ENCODE measurements around the gene TMEM126B.
"Not testable (repeated sequence)": the region's sequence is repeated elsewhere in the genome, so short reads cannot be mapped to it uniquely, and the experiment has no call there.

The TMEM126B gene

DNA sequence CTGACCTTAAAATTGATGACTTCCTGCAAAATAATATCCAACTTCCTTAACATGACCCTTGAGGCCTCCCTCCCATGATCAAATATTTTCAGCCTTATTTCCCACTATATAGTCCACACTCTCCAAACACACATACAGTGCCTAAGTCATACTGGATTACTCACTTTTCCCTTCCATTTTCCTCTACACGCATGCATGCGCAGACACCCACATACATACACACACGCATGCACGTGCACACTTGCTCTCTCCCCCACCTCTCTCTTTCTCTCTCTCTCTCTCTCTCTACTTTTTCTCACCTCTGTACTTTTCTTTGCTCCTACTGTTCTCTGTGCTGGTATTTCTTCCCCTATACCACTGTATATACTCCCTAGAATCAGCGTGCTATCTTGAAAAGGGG lies 29.3 kb upstream of the TMEM126B start:
- TF ChIP-seq, protein P1, sequence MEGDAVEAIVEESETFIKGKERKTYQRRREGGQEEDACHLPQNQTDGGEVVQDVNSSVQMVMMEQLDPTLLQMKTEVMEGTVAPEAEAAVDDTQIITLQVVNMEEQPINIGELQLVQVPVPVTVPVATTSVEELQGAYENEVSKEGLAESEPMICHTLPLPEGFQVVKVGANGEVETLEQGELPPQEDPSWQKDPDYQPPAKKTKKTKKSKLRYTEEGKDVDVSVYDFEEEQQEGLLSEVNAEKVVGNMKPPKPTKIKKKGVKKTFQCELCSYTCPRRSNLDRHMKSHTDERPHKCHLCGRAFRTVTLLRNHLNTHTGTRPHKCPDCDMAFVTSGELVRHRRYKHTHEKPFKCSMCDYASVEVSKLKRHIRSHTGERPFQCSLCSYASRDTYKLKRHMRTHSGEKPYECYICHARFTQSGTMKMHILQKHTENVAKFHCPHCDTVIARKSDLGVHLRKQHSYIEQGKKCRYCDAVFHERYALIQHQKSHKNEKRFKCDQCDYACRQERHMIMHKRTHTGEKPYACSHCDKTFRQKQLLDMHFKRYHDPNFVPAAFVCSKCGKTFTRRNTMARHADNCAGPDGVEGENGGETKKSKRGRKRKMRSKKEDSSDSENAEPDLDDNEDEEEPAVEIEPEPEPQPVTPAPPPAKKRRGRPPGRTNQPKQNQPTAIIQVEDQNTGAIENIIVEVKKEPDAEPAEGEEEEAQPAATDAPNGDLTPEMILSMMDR (IDR thresholded peaks at IDR 0.05; ENCODE audit: low read depth, low read length, missing control alignments) = no peak
- DNase-seq (ENCODE audit: low read depth) = no peak
- H3K4me3 ChIP-seq (ENCODE audit: low read depth, low read length) = no peak overlapping the region

DNA sequence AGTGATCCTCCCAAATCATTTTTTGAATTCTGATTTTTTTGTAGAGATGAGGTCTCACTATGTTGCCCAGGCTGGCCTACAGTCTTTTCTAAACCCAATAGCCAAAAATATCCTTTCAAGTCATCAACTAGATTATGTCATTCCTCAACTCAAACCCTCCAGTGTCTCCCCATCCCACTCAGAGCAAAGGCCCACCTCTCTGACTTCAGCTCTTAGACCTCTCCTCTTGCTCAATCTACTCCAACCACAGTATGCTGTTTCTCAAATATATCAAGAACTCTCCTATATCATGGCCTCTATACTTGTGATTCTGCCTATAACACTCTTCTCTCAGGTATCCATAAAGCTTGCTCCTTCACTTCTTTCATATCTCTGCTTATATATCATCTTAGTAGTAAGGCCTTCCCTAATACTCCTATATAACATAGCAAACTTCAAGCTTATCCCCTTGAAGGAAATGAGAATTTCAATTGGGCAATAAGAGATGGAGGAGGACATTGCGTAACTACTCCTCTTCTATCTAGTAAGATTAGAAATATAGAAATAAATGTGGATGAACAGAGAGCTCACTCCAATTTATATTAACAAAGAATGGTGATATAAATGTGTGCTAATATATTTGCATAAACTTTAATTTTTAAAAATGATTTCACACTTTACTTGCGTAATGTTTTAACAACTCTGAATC lies 25.7 kb upstream of the TMEM126B start:
- no peak overlapping the region for H3K4me3 ChIP-seq (ENCODE audit: low read depth, low read length)
- TF ChIP-seq, protein P1 (IDR thresholded peaks at IDR 0.05; ENCODE audit: low read depth, low read length, missing control alignments) = no peak
- no peak for DNase-seq (ENCODE audit: low read depth)

DNA sequence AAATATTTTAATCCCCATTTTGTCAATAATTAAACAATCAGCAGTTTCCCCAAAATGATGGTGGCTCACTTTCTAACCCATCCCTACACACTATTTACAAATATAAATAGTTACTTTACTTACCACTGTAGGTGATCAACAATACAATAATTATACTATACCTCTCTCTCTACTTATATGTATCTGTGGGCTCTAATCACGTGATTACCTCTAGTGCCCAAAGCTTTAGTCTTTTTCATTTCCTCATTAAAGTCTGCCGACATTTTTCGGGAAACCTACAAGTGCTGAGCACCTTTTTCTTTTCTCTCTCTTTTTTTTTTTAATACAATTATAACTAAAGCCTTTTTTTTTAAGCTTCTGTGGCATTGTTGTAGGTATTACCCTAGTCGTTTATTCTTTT lies 25.2 kb upstream of the TMEM126B start:
- TF ChIP-seq, protein P1 (IDR thresholded peaks at IDR 0.05; ENCODE audit: low read depth, low read length, missing control alignments) = no peak
- no peak for DNase-seq (ENCODE audit: low read depth)
- H3K4me3 ChIP-seq (ENCODE audit: low read depth, low read length) = no peak overlapping the region

DNA sequence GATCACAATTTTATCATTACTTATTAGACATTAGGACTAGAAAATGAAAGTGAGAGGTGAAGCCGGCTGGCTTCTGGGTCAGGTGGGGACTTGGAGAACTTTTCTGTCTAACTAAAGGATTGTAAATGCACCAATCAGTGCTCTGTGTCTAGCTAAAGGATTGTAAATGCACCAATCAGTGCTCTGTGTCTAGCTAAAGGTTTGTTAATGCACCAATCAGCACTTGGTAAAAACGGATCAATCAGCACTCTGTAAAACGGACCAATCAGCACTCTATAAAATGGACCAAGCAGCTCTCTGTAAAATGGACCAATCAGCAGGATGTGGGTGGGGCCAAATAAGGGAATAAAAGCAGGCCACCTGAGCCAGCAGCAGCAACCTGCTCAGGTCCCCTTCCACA lies 22.2 kb upstream of the TMEM126B start:
- H3K4me3 ChIP-seq (ENCODE audit: low read depth, low read length) = not testable (repeated sequence)

DNA sequence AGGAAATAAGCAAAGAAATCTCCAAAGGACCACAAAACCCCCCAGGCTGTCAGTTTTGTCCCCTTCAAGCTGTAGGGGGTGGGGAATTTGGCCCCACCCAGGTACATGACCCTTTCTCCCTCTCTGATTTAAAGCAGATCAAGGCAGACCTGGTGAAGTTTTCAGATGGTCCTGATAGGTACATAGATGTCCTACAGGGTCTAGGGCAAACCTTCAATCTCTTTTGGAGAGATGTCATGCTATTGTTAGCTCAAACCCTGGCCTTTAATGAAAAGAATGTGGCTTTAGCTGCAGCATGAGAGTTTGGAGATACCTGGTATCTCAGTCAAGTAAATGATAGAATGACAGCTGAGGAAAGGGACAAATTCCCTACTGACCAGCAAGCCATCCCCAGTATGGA lies 19.8 kb upstream of the TMEM126B start:
- not testable (repeated sequence) for DNase-seq (ENCODE audit: low read depth); H3K4me3 ChIP-seq (ENCODE audit: low read depth, low read length)

More for the DNA sequence above, 22.2 kb upstream of the TMEM126B start:
- not testable (repeated sequence) for DNase-seq (ENCODE audit: low read depth)

DNA sequence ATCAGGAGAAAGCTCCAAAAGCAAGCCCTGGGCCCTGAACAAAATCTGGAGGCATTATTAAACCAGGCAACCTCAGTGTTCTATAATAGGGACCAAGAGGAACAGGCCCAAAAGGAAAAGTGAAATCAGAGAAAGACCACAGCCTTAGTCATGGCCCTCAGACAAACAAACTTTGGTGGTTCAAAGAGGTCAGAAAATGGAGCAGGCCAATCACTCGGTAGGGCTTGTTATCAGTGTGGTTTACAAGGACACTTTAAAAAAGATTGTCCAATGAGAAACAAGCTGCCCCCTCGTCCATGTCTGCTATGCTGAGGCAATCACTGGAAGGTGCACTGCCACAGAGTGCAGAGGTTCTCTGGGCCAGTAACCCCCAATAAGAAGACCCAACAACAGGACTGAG lies 19.1 kb upstream of the TMEM126B start:
- not testable (repeated sequence) for DNase-seq (ENCODE audit: low read depth)

DNA sequence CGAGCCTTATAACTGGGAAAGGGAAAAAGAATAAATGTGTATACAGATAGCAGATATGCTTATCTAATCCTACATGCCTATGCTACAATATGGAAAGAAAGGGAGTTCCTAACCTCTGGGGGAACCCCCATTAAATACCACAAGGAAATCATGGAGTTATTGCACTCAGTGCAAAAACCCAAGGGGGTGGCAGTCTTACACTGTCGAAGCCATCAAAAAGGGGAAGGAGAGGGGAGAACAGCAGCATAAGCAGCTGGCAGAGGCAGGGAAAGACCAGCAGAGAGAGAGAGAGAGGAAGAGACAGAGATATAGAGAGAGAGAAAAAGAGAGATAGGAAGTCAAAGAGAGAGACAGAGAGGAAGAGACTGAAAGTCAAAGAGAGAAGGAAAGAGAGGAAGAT lies 16.8 kb upstream of the TMEM126B start:
- H3K4me3 ChIP-seq (ENCODE audit: low read depth, low read length); DNase-seq (ENCODE audit: low read depth): not testable (repeated sequence)

More for the DNA sequence above, 19.1 kb upstream of the TMEM126B start:
- not testable (repeated sequence) for H3K4me3 ChIP-seq (ENCODE audit: low read depth, low read length)

DNA sequence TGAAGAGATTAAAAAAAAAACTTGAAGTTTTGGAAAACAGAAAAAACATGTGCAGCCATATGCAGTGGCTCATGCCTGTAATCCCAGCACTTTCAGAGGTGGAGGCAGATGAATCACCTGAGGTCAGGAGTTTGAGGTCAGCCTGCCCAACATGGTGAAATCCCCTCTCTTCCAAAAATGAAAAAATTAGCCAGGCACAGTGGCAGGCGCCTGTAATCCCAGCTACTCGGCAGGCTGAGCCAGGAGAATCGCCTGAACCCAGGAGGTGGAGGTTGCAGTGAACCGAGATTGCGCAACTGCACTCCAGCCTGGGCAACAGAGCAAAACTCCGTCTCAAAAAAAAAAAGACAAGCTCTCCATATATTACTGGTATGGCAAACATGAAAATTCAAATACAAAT lies 8.9 kb upstream of the TMEM126B start:
- DNase-seq (ENCODE audit: low read depth) = no peak
- TF ChIP-seq, protein P1 (IDR thresholded peaks at IDR 0.05; ENCODE audit: low read depth, low read length, missing control alignments) = no peak
- H3K4me3 ChIP-seq (ENCODE audit: low read depth, low read length) = no peak overlapping the region

DNA sequence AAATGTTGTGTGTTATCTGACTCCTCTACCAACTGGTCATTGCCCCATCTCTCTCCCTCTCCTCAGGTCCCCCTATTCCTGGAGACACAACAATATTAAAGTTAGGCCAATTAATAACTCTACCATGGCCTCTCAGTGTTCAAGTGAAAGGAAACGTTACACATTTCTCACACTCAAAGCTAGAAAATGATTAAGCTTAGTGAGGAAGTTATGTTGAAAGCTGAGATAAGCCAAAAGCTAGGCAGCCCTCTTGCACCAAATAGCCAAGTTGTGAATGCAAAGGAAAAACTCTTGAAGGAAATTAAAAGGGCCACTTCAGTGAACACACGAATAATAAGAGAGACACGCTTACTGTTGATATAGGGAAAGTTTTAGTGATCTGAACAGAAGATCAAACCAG lies 8.1 kb upstream of the TMEM126B start:
- H3K4me3 ChIP-seq (ENCODE audit: low read depth, low read length) = no peak overlapping the region
- TF ChIP-seq, protein P1 (IDR thresholded peaks at IDR 0.05; ENCODE audit: low read depth, low read length, missing control alignments) = no peak
- DNase-seq (ENCODE audit: low read depth) = no peak
